GM12878 (cell line): ENCODE measurements around the gene ISCA2. TPM values are rescaled to one million over a fixed set of nuclear protein-coding genes. Genes with fewer than 3 reads are reported as not detected.

Source experiments
- ATAC-seq: fragments of 200-7000 bp; cut with Tn5 transposase; 3 replicates; pipeline ENCODE4 v1.9.1; 2020; ENCODE audit warnings: mild to moderate bottlenecking, moderate library complexity
- BruUV-seq: library from RNA; stranded (reverse); fragments of 400-500 nt; replicated peaks from 2 replicates; lab custom pipeline; 2021; lab: Mats Ljungman, UMichigan
- CTCF ChIA-PET: fragments of 300-600 bp; sonication (Branson Sonifier 250); formaldehyde crosslinking; extraction: SDS; loops from one replicate; lab custom pipeline; 2021; ENCODE audit warnings: inconsistent platforms; lab: Yijun Ruan, JAX
- POLR2A ChIA-PET: fragments of 350-600 bp; formaldehyde crosslinking; extraction: SDS; loops from one replicate; lab custom pipeline; 2021; ENCODE audit warnings: inconsistent platforms; lab: Charles Lee
- RAD21 ChIA-PET: fragments of 300-600 bp; sonication (Branson Sonifier 250); formaldehyde crosslinking; loops from one replicate; lab custom pipeline; 2023; ENCODE audit warnings: antibody characterized with exemption; ENCODE audit not compliant: unreplicated experiment; lab: Charles Lee
- SMC1A ChIA-PET: fragments of 300-600 bp; sonication (Branson Sonifier 250); formaldehyde crosslinking; loops from one replicate; lab custom pipeline; 2023; ENCODE audit not compliant: unreplicated experiment, uncharacterized antibody; lab: Charles Lee
- DNase-seq: peaks from one replicate; pipeline ENCODE4 v3.0.0-alpha.2; 2011; ENCODE audit warnings: low read depth, low spot score
- FAIRE-seq: peaks from 3 replicates; lab custom pipeline; 2011; peaks lifted over from hg19 to GRCh38; lab: Jason Lieb, UNC
- H2AFZ ChIP-seq: 2 replicates; pipeline ENCODE4 v1.6.0; 2011; ENCODE audit warnings: low read depth, low read length, control low read depth; ENCODE audit not compliant: control insufficient read depth
- H3K27ac ChIP-seq: 2 replicates; pipeline ENCODE4 v1.5.1; 2011; ENCODE audit warnings: control low read depth; ENCODE audit not compliant: control insufficient read depth, insufficient read depth
- H3K27me3 ChIP-seq, 2 experiments: replicated peaks in 1 of 2; 2 replicates each; pipeline versions ENCODE4 v1.6.0 to v1.6.1; 2011; ENCODE audit warnings: low read length in 1 of 2; ENCODE audit not compliant: control insufficient read depth in 2 of 2, insufficient read depth in 2 of 2
- H3K36me3 ChIP-seq, 2 experiments: 2 replicates each; pipeline ENCODE4 v1.5.1; 2011; ENCODE audit warnings: low read length in 1 of 2; ENCODE audit not compliant: control insufficient read depth in 2 of 2, insufficient read depth in 2 of 2
- H3K4me1 ChIP-seq: 2 replicates; pipeline ENCODE4 v1.6.1; 2011; ENCODE audit warnings: mild to moderate bottlenecking, low read length, moderate library complexity, mixed read lengths; ENCODE audit not compliant: control insufficient read depth, insufficient read depth
- H3K4me2 ChIP-seq: 2 replicates; pipeline ENCODE4 v1.6.0; 2011; ENCODE audit warnings: control low read depth; ENCODE audit not compliant: control insufficient read depth, insufficient read depth
- H3K4me3 ChIP-seq: fragments of 200-600 bp; sonication (generic); 2 replicates; pipeline ENCODE4 v1.5.1; 2016
- H3K79me2 ChIP-seq: 2 replicates; pipeline ENCODE4 v1.6.0; 2011; ENCODE audit warnings: low read length; ENCODE audit not compliant: control insufficient read depth, insufficient read depth
- H3K9ac ChIP-seq: 2 replicates; pipeline ENCODE4 v1.8.0; 2011; ENCODE audit warnings: low read length, control low read depth, mixed read lengths; ENCODE audit not compliant: control insufficient read depth, insufficient read depth
- H3K9me3 ChIP-seq: replicated peaks from 3 replicates; pipeline ENCODE4 v1.5.1; 2011; ENCODE audit warnings: mild to moderate bottlenecking, low read length; ENCODE audit not compliant: control insufficient read depth, insufficient read depth
- H4K20me1 ChIP-seq: 2 replicates; pipeline ENCODE4 v1.6.0; 2011; ENCODE audit not compliant: control insufficient read depth, insufficient read depth
- CEBPB ChIP-seq, 2 experiments: fragments of 150-350 bp in 1 of 2; IDR thresholded peaks; 2 replicates each; pipeline ENCODE4 v1.6.1; 2012 to 2014; ENCODE audit warnings: low read depth in 2 of 2, low read length in 2 of 2, borderline replicate concordance in 1 of 2, inconsistent platforms in 1 of 2
- EGR1 ChIP-seq, 2 experiments: IDR thresholded peaks; 1 replicate in 1 of 2; 2 replicates in 1 of 2; pipeline ENCODE4 v1.6.1; 2011 to 2012; ENCODE audit warnings: low read depth in 2 of 2, low read length in 2 of 2, borderline replicate concordance in 1 of 2, mild to moderate bottlenecking in 1 of 2, moderate library complexity in 1 of 2
- HCFC1 ChIP-seq: fragments of 150-350 bp; IDR thresholded peaks from 2 replicates; pipeline ENCODE4 v1.6.1; 2014; ENCODE audit warnings: low read length
- HDAC2 ChIP-seq: fragments of 200-600 bp; sonication (generic); IDR thresholded peaks from 2 replicates; pipeline ENCODE4 v1.6.1; 2017
- NFIC ChIP-seq: IDR thresholded peaks from 2 replicates; pipeline ENCODE4 v1.6.1; 2012; ENCODE audit warnings: low read depth, mild to moderate bottlenecking, inconsistent platforms, low read length, moderate library complexity
- PML ChIP-seq: IDR thresholded peaks from 2 replicates; pipeline ENCODE4 v1.6.1; 2012; ENCODE audit warnings: low read length, inconsistent platforms
- SMC3 ChIP-seq: IDR thresholded peaks from 2 replicates; pipeline ENCODE4 v1.6.1; 2011; ENCODE audit warnings: low read length, improper control_type of control experiment, borderline replicate concordance
- STAT3 ChIP-seq: IDR thresholded peaks from 2 replicates; pipeline ENCODE4 v1.6.1; 2011; ENCODE audit warnings: low read depth, low read length, improper control_type of control experiment
- TCF7 ChIP-seq: IDR thresholded peaks from 2 replicates; pipeline ENCODE4 v1.6.1; 2014; ENCODE audit warnings: antibody characterized with exemption, borderline replicate concordance
- WGBS: methylation state at CpG from one replicate; pipeline ENCODE4 v1.1.6; 2016; ENCODE audit warnings: low lambda C conversion rate; ENCODE audit not compliant: insufficient replicate concordance, insufficient coverage; ENCODE audit errors: missing lambda C conversion rate; 5-methylcytosine and 5-hydroxymethylcytosine counted together
- in situ Hi-C: fragments of 300-500 bp; cut with MboI; formaldehyde crosslinking; loops from 9 replicates; pipeline ENCODE4 v1.14.3; 2018; ENCODE audit warnings: mixed read lengths
- intact Hi-C: fragments of 100-400 bp; cut with micrococcal nuclease; formaldehyde crosslinking; loops from one replicate; pipeline ENCODE4 v1.14.2; 2022; ENCODE audit not compliant: unreplicated experiment
- polyA plus RNA-seq, 11 experiments: library from polyadenylated mRNA; depleted of rRNA in 4 of 11; unstranded in 6 of 11; stranded (reverse) in 5 of 11; fragments of >200 nt; fragmentation: Nextera tagmentation in 4 of 11; fragmentation: Illumina TruSeq in 1 of 11; extraction: Ambion mirVana in 4 of 11; extraction: Trizol in 1 of 11; gene quantifications; 1 replicate in 1 of 11; 2 replicates in 10 of 11; pipeline versions ENCODE4 v1.2.1 to v1.2.3, GENCODE V29; 2011 to 2016; ENCODE audit warnings: inconsistent platforms in 2 of 11, missing spikeins in 2 of 11, low read depth in 1 of 11
- total RNA-seq, 4 experiments: library from RNA; depleted of rRNA in 3 of 4; stranded (reverse); fragments of >200 nt in 3 of 4; fragmentation: Illumina TruSeq in 1 of 4; extraction: Trizol in 1 of 4; gene quantifications; 2 replicates each; pipeline versions ENCODE4 v1.2.1 to v1.2.3, GENCODE V29; 2013 to 2021
- TF ChIP-seq, protein P1 (sequence below): IDR thresholded peaks from 2 replicates; pipeline ENCODE4 v1.6.1; 2011; ENCODE audit warnings: low read depth, mild to moderate bottlenecking, low read length, moderate library complexity, borderline replicate concordance; ENCODE audit errors: extremely low read depth
- TF ChIP-seq, protein P2 (sequence below): fragments of 450-650 bp; formaldehyde crosslinking; IDR thresholded peaks from 2 replicates; pipeline ENCODE4 v1.4.0; 2020; ENCODE audit warnings: mild to moderate bottlenecking, moderate library complexity
- TF ChIP-seq, protein P3 (sequence below): fragments of 450-650 bp; IDR thresholded peaks from 2 replicates; pipeline ENCODE4 v1.6.1; 2014; ENCODE audit warnings: mild to moderate bottlenecking

Gene ISCA2
- total and polyA plus RNA-seq, 10 of the 15 experiments (the other 5 are each of a cell fraction or from before 2014, with no cell fraction given) = 7.5 to 116 (median 32.5) TPM

DNA sequence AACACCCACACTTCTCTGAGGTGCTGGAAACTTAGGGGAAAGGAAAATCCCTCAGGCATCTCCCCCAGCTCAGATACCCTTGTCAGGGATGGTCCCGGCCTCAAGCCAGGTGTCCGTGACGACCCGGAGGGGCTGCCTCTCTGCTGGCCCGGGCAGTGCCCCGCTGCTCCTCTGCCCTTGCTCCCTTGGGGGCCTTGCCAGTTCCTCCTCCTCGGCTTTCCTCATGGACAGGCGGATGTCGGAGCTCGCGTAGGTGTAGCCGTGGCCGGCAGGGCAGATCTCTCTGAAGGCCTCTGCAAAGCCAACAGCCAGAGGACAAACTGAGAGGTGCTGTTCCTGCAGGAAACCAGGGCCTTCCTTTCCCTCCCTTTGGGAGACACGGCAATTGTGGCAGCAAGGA lies 34.8 kb downstream of the ISCA2 start:
- Histone ChIP-seq H3K9me3 (no peaks in the 10 kb centered on the region), H3K27ac (no peak overlapping the region), H3K27me3 (no peaks in the 10 kb centered on the region; a peak in 1 of 4 replicates), H3K4me1 (peaks cover 5% of the 10 kb centered on the region), H3K79me2 (no peaks in the 10 kb centered on the region), H3K4me3 (no peak overlapping the region), H3K9ac (no peak overlapping the region), H4K20me1 (no peaks in the 10 kb centered on the region), H3K4me2 (no peak overlapping the region), H3K36me3 (no peaks in the 10 kb centered on the region), H2AFZ (no peak overlapping the region)
- ChIA-PET CTCF (no interaction called here), POLR2A (no interaction called here), SMC1A (no interaction called here), RAD21 (no interaction called here)
- no peak for DNase-seq
- in situ Hi-C loops = no loop called here
- TF ChIP-seq STAT3 (no peak), NFIC (no peak), HDAC2 (no peak), EGR1 (IDR thresholded peaks at IDR 0.05; ENCODE audit: borderline replicate concordance in 1 of 2, low read depth in 2 of 2, low read length in 2 of 2) (no peak), HCFC1 (no peak), CEBPB (IDR thresholded peaks at IDR 0.05; ENCODE audit: borderline replicate concordance in 1 of 2, low read depth in 2 of 2, low read length in 2 of 2) (no peak), TCF7 (no peak), PML (no peak), SMC3 (no peak)
- TF ChIP-seq, protein P1, sequence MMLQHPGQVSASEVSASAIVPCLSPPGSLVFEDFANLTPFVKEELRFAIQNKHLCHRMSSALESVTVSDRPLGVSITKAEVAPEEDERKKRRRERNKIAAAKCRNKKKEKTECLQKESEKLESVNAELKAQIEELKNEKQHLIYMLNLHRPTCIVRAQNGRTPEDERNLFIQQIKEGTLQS = no peak
- TF ChIP-seq, protein P2, sequence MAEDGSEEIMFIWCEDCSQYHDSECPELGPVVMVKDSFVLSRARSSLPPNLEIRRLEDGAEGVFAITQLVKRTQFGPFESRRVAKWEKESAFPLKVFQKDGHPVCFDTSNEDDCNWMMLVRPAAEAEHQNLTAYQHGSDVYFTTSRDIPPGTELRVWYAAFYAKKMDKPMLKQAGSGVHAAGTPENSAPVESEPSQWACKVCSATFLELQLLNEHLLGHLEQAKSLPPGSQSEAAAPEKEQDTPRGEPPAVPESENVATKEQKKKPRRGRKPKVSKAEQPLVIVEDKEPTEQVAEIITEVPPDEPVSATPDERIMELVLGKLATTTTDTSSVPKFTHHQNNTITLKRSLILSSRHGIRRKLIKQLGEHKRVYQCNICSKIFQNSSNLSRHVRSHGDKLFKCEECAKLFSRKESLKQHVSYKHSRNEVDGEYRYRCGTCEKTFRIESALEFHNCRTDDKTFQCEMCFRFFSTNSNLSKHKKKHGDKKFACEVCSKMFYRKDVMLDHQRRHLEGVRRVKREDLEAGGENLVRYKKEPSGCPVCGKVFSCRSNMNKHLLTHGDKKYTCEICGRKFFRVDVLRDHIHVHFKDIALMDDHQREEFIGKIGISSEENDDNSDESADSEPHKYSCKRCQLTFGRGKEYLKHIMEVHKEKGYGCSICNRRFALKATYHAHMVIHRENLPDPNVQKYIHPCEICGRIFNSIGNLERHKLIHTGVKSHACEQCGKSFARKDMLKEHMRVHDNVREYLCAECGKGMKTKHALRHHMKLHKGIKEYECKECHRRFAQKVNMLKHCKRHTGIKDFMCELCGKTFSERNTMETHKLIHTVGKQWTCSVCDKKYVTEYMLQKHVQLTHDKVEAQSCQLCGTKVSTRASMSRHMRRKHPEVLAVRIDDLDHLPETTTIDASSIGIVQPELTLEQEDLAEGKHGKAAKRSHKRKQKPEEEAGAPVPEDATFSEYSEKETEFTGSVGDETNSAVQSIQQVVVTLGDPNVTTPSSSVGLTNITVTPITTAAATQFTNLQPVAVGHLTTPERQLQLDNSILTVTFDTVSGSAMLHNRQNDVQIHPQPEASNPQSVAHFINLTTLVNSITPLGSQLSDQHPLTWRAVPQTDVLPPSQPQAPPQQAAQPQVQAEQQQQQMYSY = no peak
- TF ChIP-seq, protein P3, sequence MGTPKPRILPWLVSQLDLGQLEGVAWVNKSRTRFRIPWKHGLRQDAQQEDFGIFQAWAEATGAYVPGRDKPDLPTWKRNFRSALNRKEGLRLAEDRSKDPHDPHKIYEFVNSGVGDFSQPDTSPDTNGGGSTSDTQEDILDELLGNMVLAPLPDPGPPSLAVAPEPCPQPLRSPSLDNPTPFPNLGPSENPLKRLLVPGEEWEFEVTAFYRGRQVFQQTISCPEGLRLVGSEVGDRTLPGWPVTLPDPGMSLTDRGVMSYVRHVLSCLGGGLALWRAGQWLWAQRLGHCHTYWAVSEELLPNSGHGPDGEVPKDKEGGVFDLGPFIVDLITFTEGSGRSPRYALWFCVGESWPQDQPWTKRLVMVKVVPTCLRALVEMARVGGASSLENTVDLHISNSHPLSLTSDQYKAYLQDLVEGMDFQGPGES = no peak
- intact Hi-C loops = no loop called here
- WGBS = 50% methylated on average over 14 of the region's 14 CpGs
- no TSS peak for BruUV-seq
- no peak for ATAC-seq
- no peak for FAIRE-seq
